HG03575 (cell line): ENCODE measurements around the gene EDAR.

Experiments
- ATAC-seq: cut with Tn5 transposase; IDR thresholded peaks from one replicate; pipeline ENCODE4 v1.9.1; 2021; ENCODE audit not compliant: unreplicated experiment, insufficient number of reproducible peaks, low FRiP score; ENCODE audit errors: extremely low read depth

EDAR gene

DNA sequence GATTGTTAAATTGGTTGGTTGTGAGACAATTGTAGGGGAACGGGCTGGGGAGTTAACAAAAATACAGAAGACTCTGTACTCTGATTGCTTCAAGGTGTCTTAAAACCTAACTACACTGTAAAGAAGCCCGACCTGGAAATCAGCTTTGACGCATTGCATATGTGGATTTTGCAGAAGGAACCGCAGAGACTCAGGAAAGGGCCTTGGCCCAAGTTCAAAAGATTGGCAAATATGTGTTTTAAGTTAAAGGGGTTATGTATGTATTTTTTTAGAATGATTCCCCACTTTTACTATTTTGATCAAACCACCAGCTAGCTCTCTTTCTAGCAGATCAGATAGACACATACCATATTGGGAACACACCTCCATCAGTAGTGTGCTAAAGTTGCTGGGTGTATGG, 18.0 kb upstream of the EDAR start:
- ATAC-seq, result no peak

- ATAC-seq, result no peak
Observed at GRCh38 chr2:109005686-109006204, 16.7 kb upstream of the EDAR start.

DNA sequence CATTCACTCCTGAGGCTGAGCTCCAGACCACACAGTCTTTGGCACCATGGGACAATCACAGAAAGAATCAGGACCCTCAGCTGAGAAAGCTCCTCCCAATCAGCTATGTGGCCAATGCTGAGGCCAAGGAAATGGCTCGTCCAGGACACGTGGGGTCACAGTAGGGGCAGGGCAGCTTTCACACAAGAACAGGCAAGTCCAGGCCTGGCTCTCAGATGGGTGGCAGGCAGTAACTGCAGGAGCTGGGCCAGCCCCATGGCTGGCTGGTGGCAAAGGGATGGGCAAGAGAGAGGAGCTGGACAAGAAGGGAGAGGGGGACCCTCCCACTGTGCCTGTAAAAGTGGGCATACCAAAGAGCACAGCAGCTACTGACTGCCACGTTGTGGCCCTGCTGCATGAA, 12.2 kb upstream of the EDAR start:
- ATAC-seq, result no peak

GRCh38 chr2:109000738-109001137, 11.7 kb upstream of the EDAR start:
- no peak for ATAC-seq

GRCh38 chr2:108998911-108999310, 9.9 kb upstream of the EDAR start:
- ATAC-seq, result no peak

DNA sequence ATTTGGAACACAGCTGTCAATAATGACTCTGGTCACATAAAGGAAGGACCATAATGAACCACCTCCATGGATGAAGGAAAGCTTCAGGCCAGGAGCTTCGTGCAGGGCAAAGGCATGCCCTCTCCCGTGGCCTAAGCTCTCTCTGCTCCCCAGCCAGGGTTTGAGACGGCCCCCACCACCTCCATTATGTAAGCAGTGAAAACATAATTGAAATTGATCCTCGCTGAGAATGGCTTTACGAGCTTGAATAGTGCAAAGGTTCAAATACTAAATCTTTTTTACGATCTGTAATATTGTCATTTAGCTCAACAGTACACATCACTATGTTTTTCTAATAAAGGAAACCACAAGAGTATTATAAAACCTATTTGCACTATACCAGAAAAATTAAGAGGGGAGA, 5.2 kb upstream of the EDAR start:
- no peak for ATAC-seq

DNA sequence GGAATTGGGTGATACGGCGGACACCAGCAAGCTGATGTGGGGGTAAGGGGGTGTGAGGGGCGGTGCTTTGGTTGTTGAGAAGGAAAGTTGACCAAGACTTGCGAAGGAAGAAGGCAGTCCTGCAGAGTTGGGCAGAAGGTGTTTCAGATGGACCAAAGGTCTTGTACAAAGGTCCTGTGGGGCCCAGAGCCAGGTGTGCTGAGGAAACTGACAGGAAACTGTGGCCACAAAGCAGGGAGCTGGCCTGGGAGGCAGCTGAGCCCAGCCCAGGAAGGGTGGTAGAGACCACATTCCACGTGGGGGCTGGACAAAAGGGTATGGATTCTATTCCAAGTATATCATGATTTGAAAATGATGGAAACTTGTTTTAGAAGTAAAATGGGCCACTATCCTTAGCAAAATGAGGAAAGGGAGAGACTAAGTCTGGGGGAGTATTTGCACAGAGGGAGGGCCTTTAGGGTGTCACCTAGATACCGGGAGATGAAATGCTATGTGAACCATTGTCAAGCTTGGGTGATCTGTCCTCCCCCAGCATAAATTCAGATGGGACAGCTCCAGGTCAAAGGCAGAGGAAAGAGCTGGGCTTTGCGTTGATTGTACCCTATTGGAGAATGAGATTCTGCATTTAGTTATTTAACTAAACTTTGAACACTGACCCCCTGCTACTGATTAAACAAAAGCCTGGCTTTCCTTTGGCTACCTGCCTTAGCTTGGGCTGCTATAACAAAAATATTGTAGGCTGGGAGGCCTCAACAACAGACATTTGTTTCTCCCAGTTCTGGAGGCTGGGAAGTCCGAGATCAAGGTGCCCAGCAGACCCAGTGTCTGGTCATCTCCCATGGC, 4.3 kb upstream of the EDAR start:
- no peak for ATAC-seq

GRCh38 chr2:108988076-108988795, 784 bp downstream of the EDAR start:
- no peak for ATAC-seq

GRCh38 chr2:108986916-108987510, 2.0 kb downstream of the EDAR start:
- no peak for ATAC-seq

DNA sequence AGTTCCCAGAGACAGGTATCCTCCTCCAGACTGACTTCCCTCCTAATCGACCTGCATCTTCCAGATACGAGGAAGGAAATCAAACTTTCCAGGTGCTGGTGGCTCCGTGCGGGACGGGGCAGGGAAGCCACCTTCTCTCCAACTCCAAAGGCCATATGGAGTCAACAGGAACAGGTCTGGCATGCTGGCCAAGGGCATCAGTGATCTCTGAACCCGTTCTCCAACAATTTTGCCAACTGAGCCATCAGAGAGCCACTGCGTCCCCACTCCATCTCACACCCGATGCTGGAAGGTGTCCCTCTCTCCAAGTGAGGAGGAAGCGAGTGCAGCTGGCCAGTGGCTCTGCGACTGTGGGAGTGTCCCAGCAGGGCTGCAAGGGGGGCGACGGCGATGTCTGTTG, 5.4 kb downstream of the EDAR start:
- ATAC-seq, result no peak

DNA sequence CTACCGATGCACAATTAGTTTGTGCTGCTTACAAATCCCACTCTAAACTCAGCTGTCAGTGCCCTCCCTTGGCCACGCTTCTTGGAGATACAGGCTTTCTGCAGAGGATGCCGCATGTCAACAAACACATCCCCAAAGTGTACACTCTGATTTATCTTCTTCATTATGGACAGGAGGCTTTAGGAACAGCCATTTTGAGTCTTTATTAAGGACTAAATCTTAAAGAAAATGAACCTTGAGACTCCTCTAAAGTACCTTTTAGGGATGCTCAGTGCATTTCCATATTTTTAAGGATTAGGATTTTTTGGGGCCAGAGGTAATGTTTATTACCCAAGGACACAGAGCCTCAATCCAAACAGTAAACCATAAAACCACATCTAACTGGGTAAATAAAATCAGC, 6.0 kb downstream of the EDAR start:
- no peak for ATAC-seq

DNA sequence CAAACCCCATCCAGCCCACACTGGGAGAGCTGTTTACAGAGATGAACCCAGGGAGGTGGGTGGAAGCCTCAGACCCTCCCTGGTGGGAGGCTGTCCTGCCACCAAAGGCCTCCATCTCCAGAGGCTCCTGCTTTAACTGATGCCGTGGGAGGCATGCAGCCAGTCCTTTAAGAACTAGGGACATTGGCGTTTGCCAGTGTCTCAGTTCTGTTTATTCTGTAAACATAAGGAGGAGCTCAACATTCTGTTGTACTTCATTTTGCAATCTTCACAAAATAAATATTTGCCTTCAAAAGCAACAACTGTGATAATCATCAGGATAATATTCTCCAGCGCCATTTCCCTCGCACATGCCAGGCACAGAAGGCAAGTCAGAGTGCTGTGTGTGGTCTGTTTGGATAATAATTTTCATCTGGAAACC, 6.8 kb downstream of the EDAR start:
- ATAC-seq, result no peak

GRCh38 chr2:108981846-108982245, 7.2 kb downstream of the EDAR start:
- no peak for ATAC-seq

DNA sequence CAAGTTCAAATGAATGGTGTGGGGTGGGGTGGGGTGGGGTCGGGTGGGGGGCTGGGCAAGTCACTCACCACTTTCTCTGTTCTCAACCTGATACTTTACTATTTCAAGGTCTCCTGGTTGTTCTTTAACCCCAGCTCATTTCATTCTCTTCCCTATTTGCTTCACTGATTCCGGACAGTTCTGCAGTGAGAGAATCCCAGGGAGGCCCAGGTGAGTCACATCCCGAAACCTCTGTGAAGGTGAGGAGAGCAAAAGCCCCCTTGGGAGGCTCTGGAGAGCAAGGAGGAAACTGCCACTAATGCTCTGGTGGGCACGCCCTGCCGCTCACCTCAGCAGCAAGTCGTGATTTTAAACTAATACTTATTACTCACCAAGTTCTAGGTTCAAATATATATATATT, 8.9 kb downstream of the EDAR start:
- no peak for ATAC-seq

GRCh38 chr2:108979461-108979860, 9.6 kb downstream of the EDAR start:
- ATAC-seq, result no peak

GRCh38 chr2:108978709-108979111, 10.3 kb downstream of the EDAR start:
- no peak for ATAC-seq

DNA sequence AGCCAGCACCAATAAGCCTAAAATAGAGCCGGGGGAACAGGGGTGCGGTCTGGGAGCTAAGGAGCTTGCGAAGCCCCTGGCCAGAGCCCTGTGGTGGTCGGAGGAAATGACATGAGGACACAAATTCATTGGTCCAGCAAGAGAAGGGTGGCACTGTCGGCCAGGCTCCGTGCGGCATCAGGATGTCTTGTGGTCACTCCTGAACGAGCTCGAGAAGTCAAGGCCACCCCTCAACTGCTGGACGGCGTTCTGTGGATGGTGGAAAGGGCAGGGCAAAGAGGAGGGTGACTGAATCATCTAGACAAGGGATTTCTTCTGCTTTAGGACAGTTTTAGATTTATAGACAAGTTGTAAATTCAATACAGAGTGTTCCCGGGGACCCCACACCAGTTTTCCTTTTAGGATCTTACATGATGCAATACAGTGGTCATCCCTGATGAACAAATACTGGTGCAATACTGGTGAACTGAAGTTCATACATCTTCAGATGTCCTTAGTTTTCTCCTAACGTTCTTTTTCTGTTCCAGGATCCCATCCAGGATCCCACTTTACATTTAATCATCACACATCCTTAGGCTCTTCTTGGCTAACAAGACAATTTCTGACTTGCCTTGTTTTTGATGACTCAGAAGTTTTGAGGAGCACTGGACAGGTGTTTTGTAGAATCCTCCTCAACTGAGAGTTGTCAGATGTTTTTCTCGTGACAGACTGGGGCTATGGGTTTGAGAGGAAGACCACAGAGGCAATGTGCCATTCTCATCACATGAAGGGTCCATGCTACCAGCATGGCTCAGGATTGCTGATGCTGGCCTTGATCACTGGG, 13.2 kb downstream of the EDAR start:
- no peak for ATAC-seq

DNA sequence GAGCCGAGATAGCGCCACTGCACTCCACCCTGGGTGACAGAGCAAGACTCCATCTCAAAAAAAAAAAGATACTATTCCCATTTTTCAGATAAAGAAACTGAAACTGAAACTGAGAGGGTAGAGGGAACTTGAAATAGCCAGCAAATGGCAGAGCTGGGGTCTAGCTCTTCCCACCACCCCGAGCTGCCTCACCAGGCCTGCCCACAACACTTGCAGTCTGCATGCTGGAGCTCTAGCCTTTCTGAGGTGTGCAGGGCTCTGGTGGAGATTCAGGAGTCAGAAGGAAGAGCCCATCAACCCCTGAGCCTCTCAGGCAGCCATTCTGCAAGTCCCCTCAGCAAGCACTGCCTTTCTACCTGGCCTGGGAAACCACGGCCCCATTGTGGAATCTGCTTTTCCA, 14.3 kb downstream of the EDAR start:
- ATAC-seq, result no peak

GRCh38 chr2:108972663-108973062, 16.4 kb downstream of the EDAR start:
- ATAC-seq, result no peak
